ENCODE results near the gene RCAN1. TPM values are rescaled to one million over a fixed set of nuclear protein-coding genes. Genes with fewer than 3 reads are reported as not detected.

Gene RCAN1
- total and polyA plus RNA-seq, 4 donors: 26.7 to 67.9 (median 46.7) TPM

DNA sequence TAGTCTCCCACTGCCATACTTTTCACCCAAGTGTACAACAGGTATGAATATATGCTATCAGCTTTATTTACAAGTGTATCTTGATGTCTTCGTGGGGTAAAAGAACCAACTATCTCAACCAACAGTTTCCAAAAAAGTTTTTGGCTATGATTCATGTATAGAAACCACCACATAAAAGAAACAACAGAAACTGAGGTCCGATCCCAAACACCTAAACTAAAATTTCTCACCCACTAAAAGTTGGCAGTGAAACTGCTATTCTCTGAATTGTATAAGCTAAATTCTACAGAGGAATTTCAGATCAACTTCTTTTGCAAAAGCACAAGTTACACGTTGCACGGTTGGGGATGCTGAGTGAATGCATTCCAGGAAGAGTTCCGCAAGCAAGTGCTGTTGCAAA is 97.9 kb downstream of the RCAN1 start:
- H3K4me1 ChIP-seq (ENCODE audit: control insufficient read depth in 4 of 4, insufficient read depth in 4 of 4, low read length in 3 of 4): peaks cover 1 to 21% (median 15%) of the 10 kb centered on the region in 4 donors
- H3K36me3 ChIP-seq (ENCODE audit: control insufficient read depth in 4 of 4, insufficient read depth in 3 of 4, low read depth in 1 of 4, low read length in 3 of 4): peaks cover 1 to 31% (median 18%) of the 10 kb centered on the region in 4 donors
- TF ChIP-seq CTCF (IDR thresholded peaks at IDR 0.05; ENCODE audit: low read depth, low read length, missing input control): no peak
- no peak for TF ChIP-seq YY1 (IDR thresholded peaks at IDR 0.05)
- TF ChIP-seq EGR1 (IDR thresholded peaks at IDR 0.05; ENCODE audit: low read depth in 2 of 2): no peak
- TF ChIP-seq GABPA (IDR thresholded peaks at IDR 0.05 in 1 of 2, conservative IDR thresholded peaks at IDR 0.05 in 1 of 2): no peak
- TF ChIP-seq RXRA (IDR thresholded peaks at IDR 0.05): no peak
- TF ChIP-seq ZBTB33 (IDR thresholded peaks at IDR 0.05): no peak
- TF ChIP-seq MAX (IDR thresholded peaks at IDR 0.05): no peak
- no peak for TF ChIP-seq SP1 (IDR thresholded peaks at IDR 0.05)
- no peak for TF ChIP-seq JUND (IDR thresholded peaks at IDR 0.05)
- no peak for TF ChIP-seq RAD21 (IDR thresholded peaks at IDR 0.05)
- no peak for TF ChIP-seq FOXA1 (IDR thresholded peaks at IDR 0.05)
- TF ChIP-seq, protein P1, sequence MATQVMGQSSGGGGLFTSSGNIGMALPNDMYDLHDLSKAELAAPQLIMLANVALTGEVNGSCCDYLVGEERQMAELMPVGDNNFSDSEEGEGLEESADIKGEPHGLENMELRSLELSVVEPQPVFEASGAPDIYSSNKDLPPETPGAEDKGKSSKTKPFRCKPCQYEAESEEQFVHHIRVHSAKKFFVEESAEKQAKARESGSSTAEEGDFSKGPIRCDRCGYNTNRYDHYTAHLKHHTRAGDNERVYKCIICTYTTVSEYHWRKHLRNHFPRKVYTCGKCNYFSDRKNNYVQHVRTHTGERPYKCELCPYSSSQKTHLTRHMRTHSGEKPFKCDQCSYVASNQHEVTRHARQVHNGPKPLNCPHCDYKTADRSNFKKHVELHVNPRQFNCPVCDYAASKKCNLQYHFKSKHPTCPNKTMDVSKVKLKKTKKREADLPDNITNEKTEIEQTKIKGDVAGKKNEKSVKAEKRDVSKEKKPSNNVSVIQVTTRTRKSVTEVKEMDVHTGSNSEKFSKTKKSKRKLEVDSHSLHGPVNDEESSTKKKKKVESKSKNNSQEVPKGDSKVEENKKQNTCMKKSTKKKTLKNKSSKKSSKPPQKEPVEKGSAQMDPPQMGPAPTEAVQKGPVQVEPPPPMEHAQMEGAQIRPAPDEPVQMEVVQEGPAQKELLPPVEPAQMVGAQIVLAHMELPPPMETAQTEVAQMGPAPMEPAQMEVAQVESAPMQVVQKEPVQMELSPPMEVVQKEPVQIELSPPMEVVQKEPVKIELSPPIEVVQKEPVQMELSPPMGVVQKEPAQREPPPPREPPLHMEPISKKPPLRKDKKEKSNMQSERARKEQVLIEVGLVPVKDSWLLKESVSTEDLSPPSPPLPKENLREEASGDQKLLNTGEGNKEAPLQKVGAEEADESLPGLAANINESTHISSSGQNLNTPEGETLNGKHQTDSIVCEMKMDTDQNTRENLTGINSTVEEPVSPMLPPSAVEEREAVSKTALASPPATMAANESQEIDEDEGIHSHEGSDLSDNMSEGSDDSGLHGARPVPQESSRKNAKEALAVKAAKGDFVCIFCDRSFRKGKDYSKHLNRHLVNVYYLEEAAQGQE (IDR thresholded peaks at IDR 0.05): no peak
- no peak for TF ChIP-seq NR2F2 (IDR thresholded peaks at IDR 0.05)
- no peak for TF ChIP-seq TAF1 (conservative IDR thresholded peaks at IDR 0.05)
- no peak for TF ChIP-seq HNF4A (conservative IDR thresholded peaks at IDR 0.05)
- TF ChIP-seq HNF4G (IDR thresholded peaks at IDR 0.05): no peak
- TF ChIP-seq ATF3 (IDR thresholded peaks at IDR 0.05): no peak
- TF ChIP-seq FOXA2 (IDR thresholded peaks at IDR 0.05): no peak
- no peaks in the 10 kb centered on the region for H3K9me3 ChIP-seq (ENCODE audit: control insufficient read depth in 4 of 4, low read length in 3 of 4)
- DNase-seq (ENCODE audit: low spot score): no peak
- no peaks in the 10 kb centered on the region for H3K27me3 ChIP-seq (ENCODE audit: control insufficient read depth in 4 of 4, insufficient read depth in 4 of 4, low read length in 3 of 4)
- no peak overlapping the region for H3K9ac ChIP-seq (ENCODE audit: low read depth in 1 of 2, low read length in 2 of 2)
- H3K4me3 ChIP-seq (ENCODE audit: low read depth in 1 of 3, low read length in 3 of 3): no peak overlapping the region
- WGBS: 85% methylated on average over 5 of the region's 5 CpGs
- H3K27ac ChIP-seq (ENCODE audit: low read depth in 1 of 2, low read length in 2 of 2): peak overlapping the region in 1 of 2 donors; percentile 48

Data from liver (tissue), 9 donors.